ENCODE results near the gene ASB18. TPM values are rescaled to one million over a fixed set of nuclear protein-coding genes. Genes with fewer than 3 reads are reported as not detected.
"Not testable (repeated sequence)": the region's sequence is repeated elsewhere in the genome, so short reads cannot be mapped to it uniquely, and the experiment has no call there.

The ASB18 gene
- total and polyA plus RNA-seq, 2 donors (not counting 3 experiments of a cell fraction or from before 2014, with no cell fraction given): not detected

- Histone ChIP-seq H3K9me1 (replicated peaks; ENCODE audit: control insufficient read depth, extremely low read depth, insufficient read depth, low read length) (no peaks in the 10 kb centered on the region), H4K20me1 (replicated peaks; ENCODE audit: control insufficient read depth, extremely low read depth, insufficient read depth, low read length) (no peaks in the 10 kb centered on the region), H3K4me3 (replicated peaks in 1 of 3; ENCODE audit: insufficient read depth in 1 of 3, low read depth in 1 of 3, low read length in 3 of 3) (no peak overlapping the region), H3K36me3 (ENCODE audit: control insufficient read depth in 2 of 2, extremely low read depth in 1 of 2, insufficient read depth in 2 of 2, low read length in 2 of 2) (no peaks in the 10 kb centered on the region), H3K79me2 (ENCODE audit: control insufficient read depth, insufficient read depth, low read length) (no peaks in the 10 kb centered on the region), H3K27me3 (ENCODE audit: control insufficient read depth in 2 of 2, insufficient read depth in 2 of 2, low read length in 2 of 2) (no peaks in the 10 kb centered on the region), H3K4me1 (ENCODE audit: control insufficient read depth, extremely low read depth, insufficient read depth, low read length) (no peaks in the 10 kb centered on the region), H2AFZ (ENCODE audit: low read depth, low read length) (no peak overlapping the region), H3K9ac (replicated peaks; ENCODE audit: extremely low read depth, insufficient read depth, low read length) (no peak overlapping the region), H3K4me2 (ENCODE audit: insufficient read depth, low read length) (no peak overlapping the region), H3K27ac (ENCODE audit: insufficient read depth, low read depth, low read length) (no peak overlapping the region), H3K9me3 (replicated peaks; ENCODE audit: control insufficient read depth, insufficient read depth, low read length) (no peaks in the 10 kb centered on the region)
- no TSS peak for BruUV-seq (replicated peaks)
- dilution Hi-C loops (cut with MboI; ENCODE audit: extremely low pct_ligation_motif_present, low sequenced_read_pairs): no loop called here
- no peak for FAIRE-seq
- CTCF ChIA-PET: no interaction called here
- DNase-seq (ENCODE audit: low read depth, low spot score): no peak
- intact Hi-C loops (cut with micrococcal nuclease): no loop called here
- TF ChIP-seq MYC (IDR thresholded peaks at IDR 0.05; ENCODE audit: low read depth, low read length) (no peak), MAX (IDR thresholded peaks at IDR 0.05; ENCODE audit: insufficient read depth, insufficient read length) (no peak), POLR2AphosphoS5 (IDR thresholded peaks at IDR 0.05; ENCODE audit: insufficient read depth, low read depth, low read length) (no peak), FOS (IDR thresholded peaks at IDR 0.05; ENCODE audit: borderline replicate concordance, insufficient read depth, low read length) (no peak), GATA2 (IDR thresholded peaks at IDR 0.05; ENCODE audit: insufficient read depth, insufficient read length, low read depth, low read length) (no peak), JUN (IDR thresholded peaks at IDR 0.05; ENCODE audit: borderline replicate concordance, insufficient read depth, insufficient read length, low read depth) (no peak), EZH2 (IDR thresholded peaks at IDR 0.05; ENCODE audit: borderline replicate concordance, low read depth, low read length, severe bottlenecking) (no peak), POLR2A (IDR thresholded peaks at IDR 0.05; ENCODE audit: low read depth, low read length) (no peak), CTCF (IDR thresholded peaks at IDR 0.05; ENCODE audit: extremely low read depth in 1 of 2, insufficient read depth in 1 of 2, low read depth in 1 of 2, low read length in 2 of 2) (no peak)
- POLR2A ChIA-PET: no interaction called here
Observed at GRCh38 chr2:236289766-236290462, 25.7 kb upstream of the ASB18 start.

GRCh38 chr2:236288373-236288772 is 24.2 kb upstream of the ASB18 start:
- DNase-seq (ENCODE audit: low read depth, low spot score); H3K4me3 ChIP-seq (replicated peaks in 1 of 3; ENCODE audit: insufficient read depth in 1 of 3, low read depth in 1 of 3, low read length in 3 of 3); H3K36me3 ChIP-seq (ENCODE audit: control insufficient read depth in 2 of 2, extremely low read depth in 1 of 2, insufficient read depth in 2 of 2, low read length in 2 of 2); dilution Hi-C loops (cut with MboI; ENCODE audit: extremely low pct_ligation_motif_present, low sequenced_read_pairs); H3K4me1 ChIP-seq (ENCODE audit: control insufficient read depth, extremely low read depth, insufficient read depth, low read length); intact Hi-C loops (cut with micrococcal nuclease); H3K9me1 ChIP-seq (replicated peaks; ENCODE audit: control insufficient read depth, extremely low read depth, insufficient read depth, low read length); H3K9ac ChIP-seq (replicated peaks; ENCODE audit: extremely low read depth, insufficient read depth, low read length); BruUV-seq (replicated peaks); H4K20me1 ChIP-seq (replicated peaks; ENCODE audit: control insufficient read depth, extremely low read depth, insufficient read depth, low read length); H3K27ac ChIP-seq (ENCODE audit: insufficient read depth, low read depth, low read length); CTCF ChIA-PET; FAIRE-seq; H3K4me2 ChIP-seq (ENCODE audit: insufficient read depth, low read length); POLR2A ChIA-PET; H3K9me3 ChIP-seq (replicated peaks; ENCODE audit: control insufficient read depth, insufficient read depth, low read length); H3K27me3 ChIP-seq (ENCODE audit: control insufficient read depth in 2 of 2, insufficient read depth in 2 of 2, low read length in 2 of 2); H2AFZ ChIP-seq (ENCODE audit: low read depth, low read length); H3K79me2 ChIP-seq (ENCODE audit: control insufficient read depth, insufficient read depth, low read length): not testable (repeated sequence)

All from endothelial cell of umbilical vein (primary cell).